ENCODE measurements around the gene LRP1B.

- TF ChIP-seq CTCF (IDR thresholded peaks at IDR 0.05; ENCODE audit: borderline replicate concordance, extremely low read depth, low read length, poor library complexity, severe bottlenecking) (no peak), EZH2 (IDR thresholded peaks at IDR 0.05; ENCODE audit: borderline replicate concordance, low read depth, low read length, severe bottlenecking) (no peak)
Observed at GRCh38 chr2:141118836-141119235, 1012.0 kb downstream of the LRP1B start.

Data from DND-41 (cell line).